GM08714 (cell line): ENCODE data around the gene PHYKPL.

Experiments
- H3K4me3 ChIP-seq: fragments of 200-500 bp; sonication (Bioruptor generic); 2 replicates; pipeline ENCODE4 v1.5.1; 2014; ENCODE audit warnings: mild to moderate bottlenecking, low read length, inconsistent platforms
- ZNF274 ChIP-seq: IDR thresholded peaks from 2 replicates; pipeline ENCODE4 v1.6.1; 2012; ENCODE audit warnings: mild to moderate bottlenecking, low read depth, low read length

Gene PHYKPL

GRCh38 chr5:178232124-178232919, at the start of gene PHYKPL:
Gene PHYKPL (minus strand): TSS chr5:178232802. CDS start chr5:178232550, 252 bp downstream.
- H3K4me3 ChIP-seq: peak within 1 kb of the TSS; percentile 93
- TF ChIP-seq ZNF274: no peak

GRCh38 chr5:178282391-178282790, 49.8 kb upstream of the PHYKPL start:
- no peak for TF ChIP-seq ZNF274
- no peak overlapping the region for H3K4me3 ChIP-seq

GRCh38 chr5:178281331-178281730, 48.7 kb upstream of the PHYKPL start:
- no peak for TF ChIP-seq ZNF274

GRCh38 chr5:178280631-178281030, 48.0 kb upstream of the PHYKPL start:
- no peak for TF ChIP-seq ZNF274
- H3K4me3 ChIP-seq: no peak overlapping the region

More at GRCh38 chr5:178281331-178281730, 48.7 kb upstream of the PHYKPL start:
- H3K4me3 ChIP-seq: no peak overlapping the region

- no peak for TF ChIP-seq ZNF274
Observed at GRCh38 chr5:178279723-178280438, 47.3 kb upstream of the PHYKPL start.

GRCh38 chr5:178279026-178279722, 46.6 kb upstream of the PHYKPL start:
- H3K4me3 ChIP-seq: no peak overlapping the region
- no peak for TF ChIP-seq ZNF274

More at GRCh38 chr5:178279723-178280438, 47.3 kb upstream of the PHYKPL start:
- H3K4me3 ChIP-seq: no peak overlapping the region

- H3K4me3 ChIP-seq: no peak overlapping the region
- TF ChIP-seq ZNF274: no peak
Observed at GRCh38 chr5:178278358-178279023, 45.9 kb upstream of the PHYKPL start.

- TF ChIP-seq ZNF274: no peak
- H3K4me3 ChIP-seq: no peak overlapping the region
Observed at GRCh38 chr5:178277866-178278265, 45.3 kb upstream of the PHYKPL start.

- H3K4me3 ChIP-seq: no peak overlapping the region
- TF ChIP-seq ZNF274: no peak
Observed at GRCh38 chr5:178277346-178277745, 44.7 kb upstream of the PHYKPL start.

- H3K4me3 ChIP-seq: no peak overlapping the region
- no peak for TF ChIP-seq ZNF274
Observed at GRCh38 chr5:178274781-178275537, 42.4 kb upstream of the PHYKPL start.

- H3K4me3 ChIP-seq: no peak overlapping the region
- TF ChIP-seq ZNF274: no peak
Observed at GRCh38 chr5:178273665-178274541, 41.3 kb upstream of the PHYKPL start.

GRCh38 chr5:178273041-178273440, 40.4 kb upstream of the PHYKPL start:
- TF ChIP-seq ZNF274: no peak
- H3K4me3 ChIP-seq: no peak overlapping the region
